HG02938 (cell line): ENCODE results near the gene EIPR1.

Experiments used
- ATAC-seq: cut with Tn5 transposase; IDR thresholded peaks from one replicate; pipeline ENCODE4 v1.9.1; 2021; ENCODE audit warnings: mild to moderate bottlenecking, moderate library complexity; ENCODE audit not compliant: unreplicated experiment

The EIPR1 gene

GRCh38 chr2:3325458-3326181 lies 52.0 kb downstream of the EIPR1 start:
- ATAC-seq: no peak

GRCh38 chr2:3324404-3325281 lies 53.0 kb downstream of the EIPR1 start:
- ATAC-seq: no peak

DNA sequence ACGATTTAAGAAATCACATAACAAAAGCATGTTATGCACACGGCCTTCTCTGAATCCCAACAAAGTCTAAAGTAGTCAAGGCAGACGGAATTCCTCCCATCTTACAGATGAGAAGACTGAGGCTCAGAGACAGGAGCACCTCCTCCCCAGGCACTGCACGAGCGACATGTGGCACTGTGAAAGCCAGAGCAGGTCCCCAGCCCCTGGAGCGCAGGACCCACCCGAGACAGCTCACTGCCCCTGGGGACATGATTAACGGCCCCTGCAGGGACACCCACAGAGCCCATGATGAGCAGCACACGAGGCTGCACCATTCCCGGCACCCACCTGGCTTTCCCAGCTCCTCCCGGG lies 53.6 kb downstream of the EIPR1 start:
- ATAC-seq: no peak

- ATAC-seq: no peak
These were observed 54.1 kb downstream of the EIPR1 start for GRCh38 chr2:3323360-3324035.

DNA sequence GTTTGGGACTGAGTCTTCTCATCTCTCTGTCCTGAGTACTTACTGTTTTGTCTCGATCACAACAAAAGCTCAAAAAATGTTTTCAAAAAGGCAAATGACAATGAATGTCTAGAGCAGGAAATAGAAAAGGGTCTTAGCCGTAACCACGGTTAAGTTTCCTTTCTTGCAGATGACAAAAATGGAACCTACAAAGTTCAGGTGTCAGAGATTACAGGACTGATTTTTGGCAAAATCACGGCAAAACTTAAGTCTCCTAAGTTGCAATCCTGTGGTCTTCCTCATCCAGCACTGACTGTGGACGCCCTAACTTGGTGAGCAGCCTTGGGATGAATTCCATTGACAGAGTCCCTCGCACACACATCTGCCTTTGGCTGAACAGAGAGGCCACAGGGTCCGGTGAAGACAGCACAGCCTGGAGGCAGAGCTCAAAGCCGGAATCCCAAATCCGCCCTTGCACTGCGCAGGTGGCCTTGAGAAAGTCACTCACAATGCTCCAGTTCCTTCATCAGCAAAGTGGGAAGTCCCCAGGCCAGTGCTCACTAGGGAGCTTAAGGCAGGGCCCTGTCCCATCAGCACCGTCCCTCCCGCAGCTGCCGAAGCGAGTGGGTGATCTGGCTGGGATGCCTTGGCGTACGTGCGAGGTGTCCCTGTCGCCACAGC lies 55.2 kb downstream of the EIPR1 start:
- no peak for ATAC-seq

GRCh38 chr2:3321825-3322224 lies 55.8 kb downstream of the EIPR1 start:
- no peak for ATAC-seq

DNA sequence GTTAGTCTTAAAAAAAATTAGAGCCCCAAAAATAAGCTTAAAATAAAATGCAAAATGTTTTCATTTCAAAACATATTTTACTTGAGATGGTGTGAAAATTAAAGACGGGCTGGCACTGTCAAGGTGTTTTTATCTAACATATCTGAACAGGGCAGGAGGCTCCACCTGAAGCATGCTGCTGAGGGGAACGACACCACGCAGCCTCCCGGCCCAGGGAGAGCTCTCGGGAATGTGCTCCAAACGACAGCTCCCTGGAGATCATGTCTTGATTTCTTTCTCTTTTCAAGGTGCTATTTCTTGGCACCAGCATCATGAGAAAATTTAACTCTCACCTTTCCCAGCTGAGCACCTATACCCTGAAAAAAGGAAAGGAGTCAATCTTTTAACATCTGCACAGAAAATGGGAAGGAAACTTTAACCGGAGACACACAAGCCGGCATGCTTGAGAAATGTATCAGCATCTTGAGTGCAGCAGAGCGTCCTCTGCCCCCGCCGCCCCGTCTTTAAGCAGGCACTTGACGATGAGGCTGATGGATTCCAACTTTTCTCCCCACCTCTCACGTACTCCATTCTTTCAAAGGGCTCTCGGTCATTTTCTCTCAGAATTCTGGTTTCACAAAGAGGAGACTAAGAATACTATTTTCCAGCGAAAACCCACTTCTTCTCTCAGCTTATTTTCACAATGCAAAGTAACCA lies 56.6 kb downstream of the EIPR1 start:
- ATAC-seq: no peak

DNA sequence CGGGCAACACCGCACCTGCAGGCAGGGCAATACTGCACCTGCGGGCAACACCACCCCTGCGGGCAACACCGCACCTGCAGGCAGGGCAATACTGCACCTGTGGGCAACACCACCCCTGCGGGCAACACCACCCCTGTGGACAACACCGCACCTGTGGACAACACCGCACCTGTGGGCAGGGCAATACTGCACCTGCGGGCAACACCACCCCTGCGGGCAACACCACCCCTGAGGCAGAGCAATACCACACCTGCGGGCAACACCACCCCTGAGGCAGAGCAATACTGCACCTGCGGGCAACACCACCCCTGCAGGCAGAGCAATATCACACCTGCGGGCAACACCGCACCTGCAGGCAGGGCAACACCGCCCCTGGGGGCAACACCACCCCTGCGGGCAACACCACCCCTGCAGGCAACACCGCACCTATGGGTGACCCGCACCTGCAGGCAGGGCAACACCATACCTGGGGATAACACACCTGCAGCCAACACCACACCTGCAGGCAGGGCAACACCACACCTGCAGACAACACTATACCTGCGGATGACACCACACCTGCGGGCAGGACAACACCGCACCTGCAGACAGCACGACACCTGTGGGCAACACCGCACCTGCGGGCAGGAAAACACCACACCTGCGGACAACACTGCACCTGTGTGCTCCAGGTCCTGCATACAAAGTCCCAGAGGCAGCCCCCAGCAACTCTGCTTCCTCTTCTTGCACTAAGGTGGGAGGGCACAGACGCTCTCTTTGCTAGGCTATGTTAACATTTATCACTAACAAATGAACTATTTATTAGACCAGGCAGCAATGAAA lies 57.7 kb downstream of the EIPR1 start:
- ATAC-seq: no peak

- ATAC-seq: no peak
These were observed 58.5 kb downstream of the EIPR1 start for GRCh38 chr2:3319134-3319533.

- ATAC-seq: no peak
These were observed 59.6 kb downstream of the EIPR1 start for GRCh38 chr2:3317871-3318590.

DNA sequence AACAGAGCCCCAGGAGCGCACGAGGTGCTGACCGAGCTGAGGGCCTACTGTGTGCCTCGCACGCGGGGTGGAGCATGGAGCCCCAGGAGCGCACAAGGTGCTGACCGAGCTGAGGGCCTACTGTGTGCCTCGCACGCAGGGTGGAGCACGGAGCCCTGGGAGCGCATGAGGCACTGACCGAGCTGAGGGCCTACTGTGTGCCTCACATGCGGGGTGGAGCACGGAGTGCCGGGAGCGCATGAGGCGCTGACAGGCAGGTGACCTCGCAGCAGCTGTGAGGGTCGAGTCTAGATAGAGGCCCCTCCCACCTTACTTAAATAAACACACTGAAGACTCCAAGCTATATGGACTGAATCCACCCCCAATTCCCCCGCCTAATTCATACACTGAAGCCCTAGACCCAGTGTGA lies 60.3 kb downstream of the EIPR1 start:
- ATAC-seq: no peak

DNA sequence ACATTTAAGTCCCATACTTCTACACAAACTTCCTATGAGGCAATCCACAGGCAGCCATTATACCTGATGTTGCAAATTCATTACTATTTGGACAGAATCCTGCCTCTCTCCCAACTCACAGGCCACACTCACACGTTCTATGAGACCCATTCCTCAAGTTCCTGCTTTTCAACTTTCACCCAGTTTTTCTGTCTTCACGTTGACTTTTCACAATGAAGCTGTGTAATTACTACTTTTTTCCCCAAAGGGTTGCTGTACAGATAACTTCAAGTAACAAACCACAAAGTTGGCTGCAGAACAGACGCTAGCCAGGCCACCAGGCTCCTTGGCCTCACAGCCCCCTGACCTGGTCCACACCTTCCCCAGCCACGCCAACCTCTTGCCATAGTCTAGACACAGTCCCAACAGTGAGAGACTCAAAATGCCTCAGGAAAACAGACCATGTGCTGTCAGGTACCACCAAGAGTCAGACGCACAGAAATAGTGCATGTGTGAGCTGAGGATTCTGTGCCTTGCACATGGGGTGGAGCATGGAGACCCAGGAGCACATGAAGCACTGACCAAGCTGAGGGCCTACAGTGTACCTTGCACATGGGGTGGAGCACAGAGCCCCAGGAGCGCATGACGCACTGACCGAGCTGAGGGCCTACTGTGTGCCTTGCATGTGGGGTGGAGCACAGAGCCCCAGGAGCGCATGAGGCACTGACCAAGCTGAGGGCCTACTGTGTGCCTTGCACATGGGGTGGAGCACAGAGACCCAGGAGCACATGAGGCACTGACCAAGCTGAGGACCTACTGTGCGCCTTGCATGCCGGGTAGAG lies 61.0 kb downstream of the EIPR1 start:
- no peak for ATAC-seq

- no peak for ATAC-seq
These were observed 63.0 kb downstream of the EIPR1 start for GRCh38 chr2:3314626-3315025.

DNA sequence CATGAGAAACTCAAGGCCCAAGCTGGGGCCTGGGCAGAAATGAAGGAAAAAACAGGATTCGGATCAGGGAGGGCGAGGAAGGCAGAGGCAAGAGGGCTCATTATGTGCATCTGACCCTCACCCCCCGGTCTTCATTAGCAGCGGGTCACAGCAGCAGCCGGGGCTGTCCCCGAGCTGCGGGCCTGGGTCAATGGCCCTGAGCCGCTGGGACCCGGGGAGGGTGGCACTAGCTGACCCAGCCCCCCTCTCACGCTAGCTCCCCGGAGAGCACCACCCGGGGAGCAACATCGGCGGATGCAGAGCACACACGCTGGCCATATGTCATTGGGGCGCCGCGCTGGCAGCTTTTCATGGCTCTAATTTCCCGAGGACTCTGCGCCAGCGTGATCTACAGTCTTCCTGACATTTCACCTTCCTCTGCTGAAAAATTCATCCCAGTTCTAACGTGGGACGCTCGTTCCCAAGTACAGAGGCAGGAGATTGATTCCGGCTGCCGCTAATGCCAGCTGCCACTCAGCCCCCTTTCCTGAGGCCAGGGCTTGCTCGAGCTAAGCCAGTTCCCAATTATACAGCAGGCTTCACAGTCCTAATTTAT lies 63.7 kb downstream of the EIPR1 start:
- no peak for ATAC-seq

- no peak for ATAC-seq
These were observed 64.9 kb downstream of the EIPR1 start for GRCh38 chr2:3312576-3313345.

DNA sequence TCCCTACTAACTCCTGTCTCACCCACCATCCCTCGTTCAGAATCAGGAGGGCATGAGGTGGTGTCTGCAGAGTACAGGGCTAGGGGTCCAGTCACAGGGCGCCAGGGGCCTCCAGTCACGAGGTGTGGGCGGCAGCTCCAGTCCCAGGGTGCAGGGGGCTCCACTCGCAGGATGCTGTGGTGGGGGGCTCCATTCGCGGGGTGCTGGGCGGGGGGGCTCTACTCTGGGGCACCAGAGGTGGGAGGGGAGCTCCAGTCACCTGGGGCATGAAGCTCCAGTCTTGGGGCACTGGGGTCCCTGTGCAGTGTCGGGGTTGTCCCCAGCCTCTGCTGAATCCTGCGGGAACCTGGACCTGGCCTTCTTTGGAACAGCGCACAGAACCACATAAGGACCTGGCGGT lies 66.0 kb downstream of the EIPR1 start:
- ATAC-seq: no peak
